M059J (cell line): ENCODE data around the gene IL7R. TPM values are rescaled to one million over a fixed set of nuclear protein-coding genes. Genes with fewer than 3 reads are reported as not detected.
"Not testable (repeated sequence)": the region's sequence is repeated elsewhere in the genome, so short reads cannot be mapped to it uniquely, and the experiment has no call there.

Experiments used
- DNase-seq: peaks from one replicate; pipeline ENCODE4 v3.0.0-alpha.2; 2012; ENCODE audit warnings: low read depth
- total RNA-seq: library from RNA; depleted of rRNA; stranded (reverse); fragments of >200 nt; shearing (Covaris generic); gene quantifications from 2 replicates; pipeline ENCODE4 v1.2.3, GENCODE V29; 2014

Gene IL7R
- total RNA-seq, 1 experiment from 2014 or later = 30.7 TPM

DNA sequence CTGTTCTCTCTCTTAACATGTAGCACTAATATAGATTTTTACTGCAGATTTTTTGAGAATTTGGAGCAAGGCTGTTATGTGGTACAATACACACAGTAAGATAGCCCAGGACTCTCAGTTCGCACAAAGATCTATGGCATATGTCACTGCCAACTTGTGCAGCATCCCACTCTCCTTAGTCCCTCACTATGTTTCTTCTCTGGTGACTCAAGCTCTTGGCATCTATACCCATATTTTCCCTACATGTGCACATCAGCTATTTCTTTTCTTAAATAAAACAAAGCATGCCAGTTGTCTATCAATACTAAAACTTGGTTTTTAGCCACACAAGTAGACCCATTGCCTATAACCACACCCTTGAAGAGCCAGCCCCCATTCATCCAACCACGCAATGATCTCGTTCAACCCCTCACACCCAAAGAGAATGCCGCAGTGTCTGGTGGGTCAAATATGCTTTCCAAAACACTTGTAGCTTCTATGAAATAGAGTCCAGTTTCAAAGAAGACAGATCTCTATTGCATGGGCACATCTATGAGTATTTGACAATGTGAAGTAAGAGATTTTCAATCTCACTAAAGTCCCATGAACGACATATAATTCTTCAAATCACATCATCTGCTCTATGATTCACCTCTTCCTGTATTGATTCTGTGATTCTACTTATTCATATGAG is 18.2 kb upstream of the IL7R start:
- no peak for DNase-seq

DNA sequence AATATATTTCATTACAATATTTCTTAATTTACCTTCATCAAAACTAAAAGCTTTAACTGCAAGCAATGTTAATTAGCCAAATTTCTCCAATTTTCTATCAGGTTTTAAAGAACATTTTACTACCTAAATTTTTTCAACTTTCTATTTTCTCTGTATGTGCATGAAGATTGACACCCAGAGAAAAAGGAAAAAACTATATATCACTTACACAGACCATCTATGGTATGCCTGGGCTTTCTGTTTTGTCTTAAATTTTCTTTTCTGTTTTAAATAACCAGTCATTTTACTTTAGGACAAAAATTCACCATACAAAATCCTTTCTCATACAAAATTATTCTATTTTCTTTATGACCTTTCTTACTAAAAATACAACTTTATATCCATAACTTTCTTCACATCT is 13.8 kb upstream of the IL7R start:
- DNase-seq = no peak

DNA sequence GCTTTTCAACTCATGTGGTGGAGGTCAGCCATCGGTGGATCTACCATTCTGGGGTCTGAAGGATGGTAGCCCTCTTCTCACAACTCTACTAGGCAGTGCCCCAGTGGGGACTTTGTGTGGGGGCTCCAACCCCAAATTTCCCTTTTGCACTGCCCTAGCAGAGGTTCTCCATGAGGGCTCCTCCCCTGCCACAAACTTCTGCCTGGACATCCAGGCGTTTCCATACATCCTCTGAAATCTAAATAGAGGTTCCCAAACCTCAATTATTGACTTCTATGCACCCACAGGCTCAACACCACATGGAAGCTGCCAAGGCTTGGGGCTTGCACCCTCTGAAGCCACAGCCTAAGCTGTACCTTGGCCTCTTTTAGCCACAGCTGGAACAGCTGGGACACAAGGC is 11.2 kb upstream of the IL7R start:
- not testable (repeated sequence) for DNase-seq

DNA sequence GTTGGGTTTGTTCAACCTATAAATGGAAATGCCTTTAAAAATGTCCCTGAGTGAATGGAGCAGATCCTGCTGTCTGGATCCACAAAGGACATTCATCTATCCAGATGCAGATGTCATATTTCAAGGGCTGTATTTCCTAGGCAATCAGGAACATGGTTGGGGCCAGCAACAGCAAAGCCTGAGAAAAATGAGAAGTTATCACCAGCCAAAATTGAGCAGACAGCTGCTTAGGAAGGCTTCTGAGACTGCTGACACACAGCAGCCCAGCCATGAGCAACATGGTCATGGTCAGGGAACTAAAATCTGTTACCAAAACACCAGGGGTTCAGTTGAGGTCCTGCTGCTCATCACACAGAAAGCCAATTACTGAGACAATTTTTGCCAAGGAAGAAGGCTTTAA is 9.2 kb upstream of the IL7R start:
- no peak for DNase-seq

DNA sequence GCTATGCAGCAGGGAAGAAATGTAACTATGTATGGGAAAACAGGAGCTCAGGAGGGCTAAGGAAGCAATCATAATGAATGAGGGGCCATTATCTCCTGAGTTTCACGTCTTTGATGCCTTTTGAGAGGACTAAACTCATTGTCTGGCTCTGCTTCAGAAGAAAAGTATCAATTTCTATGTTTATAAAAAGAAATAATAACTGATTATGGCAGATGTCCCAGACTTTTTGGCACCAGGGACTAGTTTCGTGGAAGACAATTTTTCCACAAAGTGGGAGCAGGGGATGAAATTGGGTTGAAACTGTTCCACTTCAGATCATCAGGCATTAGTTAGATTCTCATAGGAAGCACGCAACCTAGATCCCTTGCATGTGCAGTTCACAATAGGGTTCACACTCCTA is 8.7 kb upstream of the IL7R start:
- DNase-seq = no peak

- DNase-seq = no peak
Measured at GRCh38 chr5:35849860-35850259, 6.8 kb upstream of the IL7R start.

- DNase-seq = peak; percentile 72
Measured at GRCh38 chr5:35850967-35851680, 5.6 kb upstream of the IL7R start.

- DNase-seq = peak; percentile 92
Measured at GRCh38 chr5:35852084-35852734, 4.5 kb upstream of the IL7R start.

DNA sequence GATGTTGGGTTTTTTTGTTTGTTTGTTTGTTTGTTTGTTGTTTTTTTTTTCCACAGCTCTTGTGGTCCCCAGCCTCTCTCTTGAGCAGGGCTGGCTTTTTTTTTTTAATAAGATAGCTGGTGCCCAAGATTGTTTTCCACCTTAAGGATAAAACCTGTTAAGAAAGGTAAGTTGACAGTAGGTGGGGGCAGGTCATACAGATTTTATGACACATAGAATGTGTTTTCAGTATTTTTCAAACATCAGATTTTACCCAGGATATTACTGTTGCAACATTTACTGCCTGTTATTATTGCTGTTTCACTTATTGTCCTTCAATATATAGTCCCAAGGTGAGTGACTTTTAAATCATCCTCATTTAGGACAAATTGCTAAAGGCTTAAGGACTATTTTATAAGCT is 3.9 kb upstream of the IL7R start:
- DNase-seq = no peak

- no peak for DNase-seq
Measured at GRCh38 chr5:35853631-35854030, 3.1 kb upstream of the IL7R start.

- DNase-seq = no peak
Measured at GRCh38 chr5:35854248-35854647, 2.4 kb upstream of the IL7R start.

GRCh38 chr5:35855187-35855586 is 1.5 kb upstream of the IL7R start:
- DNase-seq = peak; percentile 56

DNA sequence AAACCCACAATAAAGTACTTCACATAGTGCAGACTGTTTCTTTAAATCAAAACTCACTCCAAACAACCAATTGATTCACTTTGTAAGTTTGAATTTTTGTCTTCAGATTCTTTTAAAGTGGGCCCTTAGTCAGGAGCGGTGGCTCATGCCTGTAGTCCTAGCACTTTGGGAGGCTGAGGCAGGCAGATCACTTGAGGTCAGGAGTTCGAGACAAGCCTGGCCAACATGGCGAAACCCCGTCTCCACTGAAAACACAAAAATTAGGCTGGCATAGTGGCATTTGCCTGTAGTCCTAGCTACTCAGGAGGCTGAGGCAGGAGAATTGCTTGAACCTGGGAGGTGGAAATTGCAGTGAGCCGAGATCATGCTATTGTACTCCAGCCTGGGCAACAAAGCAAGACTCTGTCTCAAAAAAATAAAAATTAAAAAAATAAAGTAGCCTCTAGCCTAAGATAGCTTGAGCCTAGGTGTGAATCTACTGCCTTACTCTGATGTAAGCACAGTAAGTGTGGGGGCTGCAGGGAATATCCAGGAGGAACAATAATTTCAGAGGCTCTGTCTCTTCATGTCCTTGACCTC is 416 bp upstream of the IL7R start:
- not testable (repeated sequence) for DNase-seq

GRCh38 chr5:35857606-35858205 is 1.0 kb downstream of the IL7R start:
- DNase-seq = peak; percentile 95

DNA sequence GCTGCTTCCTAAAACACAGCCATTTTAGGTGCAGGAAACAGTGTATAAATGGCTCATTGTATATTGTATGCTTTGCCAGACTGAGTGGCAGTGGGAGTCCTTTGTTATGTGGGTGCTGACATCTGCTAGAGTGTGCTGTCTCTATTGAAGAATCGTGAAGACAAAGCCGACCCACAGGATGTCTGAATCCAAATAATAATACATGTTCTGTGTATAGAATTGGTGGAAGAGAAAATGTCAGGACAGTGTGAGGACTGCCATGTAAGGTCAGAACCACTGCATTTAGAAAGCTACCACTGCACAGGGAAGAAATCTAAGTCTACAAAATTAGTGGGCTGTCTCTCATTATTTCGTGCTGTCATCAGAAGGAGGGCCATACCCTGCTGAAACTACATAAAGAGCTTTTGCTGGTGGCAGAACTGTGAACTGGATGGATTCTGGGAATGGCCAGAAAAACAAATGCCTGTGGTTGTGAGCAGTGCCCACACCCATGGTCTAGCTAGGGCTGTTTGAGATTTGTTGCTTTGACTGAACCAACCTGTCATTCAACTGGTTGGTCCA is 2.5 kb downstream of the IL7R start:
- DNase-seq = peak; percentile 85

GRCh38 chr5:35860686-35861085 is 4.0 kb downstream of the IL7R start:
- peak; percentile 68 for DNase-seq

- DNase-seq = peak; percentile 86
Measured at GRCh38 chr5:35861718-35862117, 5.0 kb downstream of the IL7R start.

DNA sequence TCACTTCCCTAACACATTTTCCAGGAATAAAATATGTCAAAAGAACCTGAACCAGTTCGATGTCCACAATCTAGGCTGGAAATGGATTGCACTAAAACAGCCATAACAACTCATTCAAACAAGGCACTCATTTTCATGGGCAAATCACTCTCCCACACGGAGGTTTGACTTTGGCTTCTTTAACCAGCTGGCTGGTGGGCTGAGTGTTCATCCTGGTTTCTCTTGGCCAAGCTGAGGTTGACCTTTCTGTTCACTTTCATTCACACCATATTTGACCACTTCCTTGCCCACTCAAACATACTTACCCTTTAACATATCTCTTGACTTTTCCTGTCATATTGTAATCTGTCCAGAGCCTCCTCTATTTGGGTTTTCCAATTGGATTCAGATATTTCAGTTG is 5.4 kb downstream of the IL7R start:
- no peak for DNase-seq

- no peak for DNase-seq
Measured at GRCh38 chr5:35863159-35863558, 6.5 kb downstream of the IL7R start.

GRCh38 chr5:35867998-35868397 is 11.3 kb downstream of the IL7R start:
- no peak for DNase-seq

GRCh38 chr5:35869685-35870277 is 13.1 kb downstream of the IL7R start:
- DNase-seq = no peak

GRCh38 chr5:35870605-35871004 is 13.9 kb downstream of the IL7R start:
- no peak for DNase-seq
